ENCODE measurements around the gene FASTKD1. TPM values are rescaled to one million over a fixed set of nuclear protein-coding genes. Genes with fewer than 3 reads are reported as not detected.
"Not testable (repeated sequence)": the region's sequence is repeated elsewhere in the genome, so short reads cannot be mapped to it uniquely, and the experiment has no call there.

FASTKD1 gene
- 10 to 100 TPM; 15.1 to 24.4 (median 18.5) TPM for total RNA-seq
- 10 to 100 TPM; 16.2 to 40.8 (median 40.5) TPM for polyA plus RNA-seq

GRCh38 chr2:169573160-169573973, at the start of gene FASTKD1:
FASTKD1 (minus strand) TSS chr2:169573865; CDS start chr2:169572029, 1,836 bp downstream.
- H3K36me3 ChIP-seq, result peaks cover 0 to 3% (median 0%) of the 10 kb centered on the region in 4 donors
- WGBS, 2 donors, result 0% methylated on average over 33 of the region's 33 CpGs
- TF ChIP-seq, protein P1, sequence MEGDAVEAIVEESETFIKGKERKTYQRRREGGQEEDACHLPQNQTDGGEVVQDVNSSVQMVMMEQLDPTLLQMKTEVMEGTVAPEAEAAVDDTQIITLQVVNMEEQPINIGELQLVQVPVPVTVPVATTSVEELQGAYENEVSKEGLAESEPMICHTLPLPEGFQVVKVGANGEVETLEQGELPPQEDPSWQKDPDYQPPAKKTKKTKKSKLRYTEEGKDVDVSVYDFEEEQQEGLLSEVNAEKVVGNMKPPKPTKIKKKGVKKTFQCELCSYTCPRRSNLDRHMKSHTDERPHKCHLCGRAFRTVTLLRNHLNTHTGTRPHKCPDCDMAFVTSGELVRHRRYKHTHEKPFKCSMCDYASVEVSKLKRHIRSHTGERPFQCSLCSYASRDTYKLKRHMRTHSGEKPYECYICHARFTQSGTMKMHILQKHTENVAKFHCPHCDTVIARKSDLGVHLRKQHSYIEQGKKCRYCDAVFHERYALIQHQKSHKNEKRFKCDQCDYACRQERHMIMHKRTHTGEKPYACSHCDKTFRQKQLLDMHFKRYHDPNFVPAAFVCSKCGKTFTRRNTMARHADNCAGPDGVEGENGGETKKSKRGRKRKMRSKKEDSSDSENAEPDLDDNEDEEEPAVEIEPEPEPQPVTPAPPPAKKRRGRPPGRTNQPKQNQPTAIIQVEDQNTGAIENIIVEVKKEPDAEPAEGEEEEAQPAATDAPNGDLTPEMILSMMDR (IDR thresholded peaks at IDR 0.05), result no peak
- TF ChIP-seq POLR2AphosphoS5 (IDR thresholded peaks at IDR 0.05) (peak in 3 of 4 donors; percentile 53 to 81 (median 59)), EP300 (IDR thresholded peaks at IDR 0.05) (no peak), POLR2A (IDR thresholded peaks at IDR 0.05) (no peak)
- intact Hi-C loops (cut with DNase I), result no loop called here
- peak; percentile 92 for DNase-seq
- H3K4me3 ChIP-seq, result peak within 1 kb of the TSS; percentile 55 to 79 (median 70)
- no peaks in the 10 kb centered on the region for H3K9me3 ChIP-seq
- H3K27ac ChIP-seq, result peak within 1 kb of the TSS; percentile 64 to 79 (median 70)
- no peaks in the 10 kb centered on the region for H3K27me3 ChIP-seq
- peaks cover 0 to 19% (median 10%) of the 10 kb centered on the region in 4 donors for H3K4me1 ChIP-seq

GRCh38 chr2:169623235-169623634, 49.6 kb upstream of the FASTKD1 start:
- Histone ChIP-seq H3K27me3 (no peaks in the 10 kb centered on the region), H3K27ac (no peak overlapping the region), H3K9me3 (no peaks in the 10 kb centered on the region), H3K4me1 (peaks cover 0 to 6% (median 2%) of the 10 kb centered on the region in 4 donors), H3K36me3 (peaks cover 0 to 39% (median 0%) of the 10 kb centered on the region in 4 donors), H3K4me3 (no peak overlapping the region)
- DNase-seq, result no peak
- 93 to 94% methylated on average over 4 of the region's 4 CpGs for WGBS, 2 donors
- TF ChIP-seq POLR2A (IDR thresholded peaks at IDR 0.05) (no peak), POLR2AphosphoS5 (IDR thresholded peaks at IDR 0.05) (peak in 1 of 4 donors; percentile 21), EP300 (IDR thresholded peaks at IDR 0.05) (no peak)
- intact Hi-C loops (cut with DNase I), result no loop called here

DNA sequence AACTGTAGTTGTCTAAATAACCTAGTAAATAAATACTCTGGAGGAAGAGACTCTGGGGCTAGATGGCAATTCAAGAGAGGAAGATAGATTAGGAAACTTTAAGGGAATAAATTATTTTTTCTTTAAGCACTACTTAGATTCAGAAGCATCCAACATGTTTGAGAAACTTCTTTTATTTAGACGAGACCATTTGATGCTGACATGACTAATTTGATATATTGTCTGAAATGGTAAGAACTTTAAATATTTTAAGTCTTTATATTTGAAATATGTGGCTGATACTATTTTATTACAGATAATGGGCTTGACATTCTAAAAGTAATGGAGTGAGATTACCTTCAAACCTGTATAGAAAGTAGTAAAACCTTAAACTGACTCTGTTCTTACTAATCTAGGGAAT, 46.8 kb upstream of the FASTKD1 start:
- WGBS, 2 donors, result 88 to 91% methylated on average over 1 of the region's 1 CpG
- H3K36me3 ChIP-seq, result peaks cover 0 to 43% (median 7%) of the 10 kb centered on the region in 4 donors
- H3K4me1 ChIP-seq, result peaks cover 0 to 6% (median 2%) of the 10 kb centered on the region in 4 donors
- H3K4me3 ChIP-seq, result no peak overlapping the region
- H3K9me3 ChIP-seq, result no peaks in the 10 kb centered on the region
- DNase-seq, result no peak
- H3K27me3 ChIP-seq, result no peaks in the 10 kb centered on the region
- intact Hi-C loops (cut with DNase I), result no loop called here
- TF ChIP-seq POLR2A (IDR thresholded peaks at IDR 0.05) (no peak), POLR2AphosphoS5 (IDR thresholded peaks at IDR 0.05) (no peak), EP300 (IDR thresholded peaks at IDR 0.05) (no peak)
- TF ChIP-seq, protein P1 (IDR thresholded peaks at IDR 0.05), result no peak
- H3K27ac ChIP-seq, result no peak overlapping the region

GRCh38 chr2:169619946-169620345, 46.3 kb upstream of the FASTKD1 start:
- no peak for DNase-seq
- TF ChIP-seq POLR2A (IDR thresholded peaks at IDR 0.05), result no peak
- no peak for TF ChIP-seq EP300 (IDR thresholded peaks at IDR 0.05)
- WGBS, 2 donors, result 61 to 62% methylated on average over 3 of the region's 3 CpGs
- Histone ChIP-seq H3K9me3 (no peaks in the 10 kb centered on the region), H3K27me3 (no peaks in the 10 kb centered on the region), H3K4me3 (no peak overlapping the region), H3K36me3 (peaks cover 0 to 46% (median 12%) of the 10 kb centered on the region in 4 donors), H3K27ac (no peak overlapping the region), H3K4me1 (peaks cover 0 to 6% (median 2%) of the 10 kb centered on the region in 4 donors)
- intact Hi-C loops (cut with DNase I), result no loop called here

DNA sequence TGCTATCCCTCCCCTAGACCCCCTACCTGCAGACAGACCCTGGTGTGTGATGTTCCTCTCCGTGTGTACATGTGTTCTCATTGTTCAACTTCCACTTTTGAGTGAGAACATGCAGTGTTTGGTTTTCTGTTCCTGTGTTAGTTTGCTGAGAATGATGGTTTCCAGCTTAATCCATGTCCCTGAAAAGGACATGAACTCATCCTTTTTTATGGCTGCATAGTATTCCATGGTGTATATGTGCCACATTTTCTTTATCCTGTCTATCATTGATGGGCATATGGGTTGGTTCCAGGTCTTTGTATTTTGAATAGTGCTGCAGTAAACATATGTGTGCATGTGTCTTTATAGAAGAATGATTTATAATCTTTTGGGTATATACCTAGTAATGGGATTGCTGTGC, 42.3 kb upstream of the FASTKD1 start:
- H3K27ac ChIP-seq; H3K4me3 ChIP-seq; H3K4me1 ChIP-seq; H3K9me3 ChIP-seq; H3K27me3 ChIP-seq; DNase-seq; intact Hi-C loops (cut with DNase I): not testable (repeated sequence)
- H3K36me3 ChIP-seq, result peaks cover 0 to 64% (median 24%) of the 10 kb centered on the region in 4 donors
- 96 to 98% methylated on average over 1 of the region's 1 CpG for WGBS, 2 donors

DNA sequence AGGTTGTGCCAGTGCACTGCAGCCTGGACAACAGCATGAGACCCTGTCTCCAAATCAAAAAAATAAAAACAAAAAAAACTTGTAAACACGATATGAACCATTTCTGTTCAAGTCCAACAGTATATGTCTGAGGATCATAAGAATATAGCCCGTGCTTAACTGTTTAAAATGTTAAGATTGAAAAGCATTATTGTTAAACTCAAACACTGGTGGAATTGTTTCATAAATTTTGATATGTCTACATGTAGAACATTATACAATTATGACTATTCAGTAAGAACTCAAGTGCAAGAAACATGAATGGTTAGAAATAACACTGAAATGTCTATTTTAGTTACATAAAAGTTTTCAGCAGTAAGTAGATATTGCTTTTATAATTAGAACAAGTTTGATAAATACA, 40.2 kb upstream of the FASTKD1 start:
- Histone ChIP-seq H3K36me3 (peaks cover 6 to 85% (median 31%) of the 10 kb centered on the region in 4 donors), H3K27me3 (no peaks in the 10 kb centered on the region), H3K27ac (no peak overlapping the region), H3K4me3 (no peak overlapping the region), H3K4me1 (no peaks in the 10 kb centered on the region), H3K9me3 (no peaks in the 10 kb centered on the region)
- WGBS, 2 donors, result 86 to 93% methylated on average over 2 of the region's 2 CpGs
- TF ChIP-seq POLR2A (IDR thresholded peaks at IDR 0.05) (no peak), POLR2AphosphoS5 (IDR thresholded peaks at IDR 0.05) (no peak), EP300 (IDR thresholded peaks at IDR 0.05) (no peak)
- TF ChIP-seq, protein P1 (IDR thresholded peaks at IDR 0.05), result no peak
- no peak for DNase-seq
- intact Hi-C loops (cut with DNase I), result no loop called here
